Measurements from ENCODE around the gene NR1H4.

- TF ChIP-seq POLR2AphosphoS5 (IDR thresholded peaks at IDR 0.05; ENCODE audit: low read depth, low read length): no peak
- TF ChIP-seq SPI1 (IDR thresholded peaks at IDR 0.05; ENCODE audit: low read depth, low read length): no peak
- TF ChIP-seq POLR2A (IDR thresholded peaks at IDR 0.05; ENCODE audit: low read depth, low read length): no peak
- TF ChIP-seq TAF1 (IDR thresholded peaks at IDR 0.05; ENCODE audit: low read depth, low read length): no peak
- TF ChIP-seq POU2F2 (IDR thresholded peaks at IDR 0.05; ENCODE audit: low read depth, low read length): no peak
Observed at GRCh38 chr12:100489251-100489820, 15.7 kb downstream of the NR1H4 start.

Data from GM12891 (cell line).